Right lobe of liver (tissue), 6 donors: ENCODE results near the gene CPED1. TPM values are rescaled to one million over a fixed set of nuclear protein-coding genes. Genes with fewer than 3 reads are reported as not detected.

Experiments
- ATAC-seq, 4 donors: fragments of 200-7000 bp; cut with Tn5 transposase; one replicate each; pipeline ENCODE4 v1.9.1; 2020; ENCODE audit warnings: mild to moderate bottlenecking in 4 of 4, moderate library complexity in 4 of 4
- DNase-seq, 3 donors: peaks; one replicate each; pipeline ENCODE4 v3.0.0-alpha.2; 2020
- H3K27ac ChIP-seq, 3 donors: fragments of 200-600 bp; one replicate each; pipeline ENCODE4 v1.8.0; 2022
- H3K27me3 ChIP-seq, 2 donors: fragments of 200-600 bp; one replicate each; pipeline ENCODE4 v1.8.0; 2022
- H3K36me3 ChIP-seq, 4 donors: fragments of 200-600 bp; sonication (generic) in 1 of 4; one replicate each; pipeline versions ENCODE4 v1.5.1 to v1.8.0; 2017 to 2022; ENCODE audit warnings: control low read depth in 1 of 4
- H3K4me1 ChIP-seq, 4 donors: fragments of 200-600 bp; sonication (generic) in 1 of 4; one replicate each; pipeline versions ENCODE4 v1.5.1 to v1.8.0; 2017 to 2022; ENCODE audit warnings: control low read depth in 1 of 4
- H3K4me3 ChIP-seq, 3 donors: fragments of 200-600 bp; one replicate each; pipeline ENCODE4 v1.8.0; 2022
- H3K9me3 ChIP-seq, 4 donors: fragments of 200-600 bp; sonication (generic) in 1 of 4; one replicate each; pipeline versions ENCODE4 v1.5.1 to v1.8.0; 2017 to 2022; ENCODE audit warnings: control low read depth in 1 of 4
- POLR2A ChIP-seq: fragments of 450-650 bp; IDR thresholded peaks from one replicate; pipeline ENCODE4 v1.6.1; 2017; ENCODE audit warnings: antibody characterized with exemption, mild to moderate bottlenecking
- WGBS: methylation state at CpG from one replicate; pipeline ENCODE4 v1.1.6; 2018; ENCODE audit warnings: low coverage, low lambda C conversion rate; ENCODE audit not compliant: insufficient coverage; ENCODE audit errors: missing lambda C conversion rate; 5-methylcytosine and 5-hydroxymethylcytosine counted together
- intact Hi-C, 2 donors: fragments of 100-400 bp; cut with DNase I; formaldehyde crosslinking; loops; one replicate each; pipeline versions ENCODE4 v1.11.2 to v1.14.1; 2022
- total RNA-seq, 6 experiments: library from RNA; depleted of rRNA in 2 of 6; stranded (reverse); fragments of >200 nt in 2 of 6; fragmentation: NEBNext Ultra II Directional in 3 of 6; extraction: Animal tissue kit (Norgen Biotek cat#: 25700) in 3 of 6; gene quantifications; one replicate each; pipeline versions ENCODE4 v1.1.0 to v1.2.4, GENCODE V29; 2016 to 2023
- TF ChIP-seq, protein P1 (sequence below), 4 donors: fragments of 200-600 bp in 3 of 4; fragments of 450-650 bp in 1 of 4; IDR thresholded peaks; one replicate each; pipeline versions ENCODE4 v1.5.1 to v1.8.0; 2016 to 2022; ENCODE audit warnings: antibody characterized with exemption in 4 of 4, mild to moderate bottlenecking in 2 of 4
- donor health status: DM: no; HTN: yes; CAD: no.
- donor health status: DM: no; HTN: no; CAD: no.
- donor health status: DM: no; HTN: no; CAD: no.
- donor health status: DM: no; HTN: yes; CAD: no.
- donor health status: DM: no; HTN: yes; CAD: no.

The CPED1 gene
- total RNA-seq, 6 experiments from 2014 or later, result 24.3 to 45.8 (median 34.9) TPM

DNA sequence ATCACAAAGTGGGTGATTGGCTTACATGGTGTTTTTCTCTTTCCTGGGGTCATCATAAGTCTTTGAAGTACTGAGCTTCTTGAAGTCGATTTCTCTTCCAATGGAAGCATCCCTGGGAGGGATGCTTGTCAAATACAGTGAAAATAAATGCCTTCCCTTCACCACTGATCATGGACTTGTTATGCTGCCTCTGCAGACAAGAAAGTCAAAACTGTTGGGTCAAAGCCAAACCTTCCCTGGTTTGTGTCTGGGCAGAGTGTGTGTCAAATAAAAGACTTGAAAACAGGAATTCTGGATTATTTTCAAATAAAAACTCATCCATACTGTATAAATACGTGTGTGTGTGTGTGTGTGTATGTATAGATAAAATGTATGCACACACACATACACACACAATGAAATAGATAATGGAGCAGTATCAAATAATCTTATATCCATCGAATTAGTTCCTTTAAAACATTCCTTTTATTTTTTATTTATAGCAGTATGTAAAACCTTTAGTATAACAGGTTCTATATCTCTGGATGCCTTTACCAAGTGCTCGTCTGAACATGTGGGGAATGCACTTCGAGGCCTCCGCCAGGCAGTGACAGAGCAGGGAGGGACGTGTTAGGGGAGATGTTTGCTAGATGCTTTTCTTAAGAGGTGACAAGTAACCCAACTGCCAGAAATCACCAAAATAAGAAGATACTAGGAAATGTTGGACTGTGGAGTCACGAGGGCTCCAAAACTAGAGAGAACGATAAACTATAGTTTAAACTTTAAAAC is 313.1 kb downstream of the CPED1 start:
- no peaks in the 10 kb centered on the region for H3K27me3 ChIP-seq
- DNase-seq, result no peak
- H3K9me3 ChIP-seq, result no peaks in the 10 kb centered on the region
- TF ChIP-seq POLR2A, result no peak
- TF ChIP-seq, protein P1, sequence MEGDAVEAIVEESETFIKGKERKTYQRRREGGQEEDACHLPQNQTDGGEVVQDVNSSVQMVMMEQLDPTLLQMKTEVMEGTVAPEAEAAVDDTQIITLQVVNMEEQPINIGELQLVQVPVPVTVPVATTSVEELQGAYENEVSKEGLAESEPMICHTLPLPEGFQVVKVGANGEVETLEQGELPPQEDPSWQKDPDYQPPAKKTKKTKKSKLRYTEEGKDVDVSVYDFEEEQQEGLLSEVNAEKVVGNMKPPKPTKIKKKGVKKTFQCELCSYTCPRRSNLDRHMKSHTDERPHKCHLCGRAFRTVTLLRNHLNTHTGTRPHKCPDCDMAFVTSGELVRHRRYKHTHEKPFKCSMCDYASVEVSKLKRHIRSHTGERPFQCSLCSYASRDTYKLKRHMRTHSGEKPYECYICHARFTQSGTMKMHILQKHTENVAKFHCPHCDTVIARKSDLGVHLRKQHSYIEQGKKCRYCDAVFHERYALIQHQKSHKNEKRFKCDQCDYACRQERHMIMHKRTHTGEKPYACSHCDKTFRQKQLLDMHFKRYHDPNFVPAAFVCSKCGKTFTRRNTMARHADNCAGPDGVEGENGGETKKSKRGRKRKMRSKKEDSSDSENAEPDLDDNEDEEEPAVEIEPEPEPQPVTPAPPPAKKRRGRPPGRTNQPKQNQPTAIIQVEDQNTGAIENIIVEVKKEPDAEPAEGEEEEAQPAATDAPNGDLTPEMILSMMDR (IDR thresholded peaks at IDR 0.05), result no peak
- no peak overlapping the region for H3K27ac ChIP-seq
- intact Hi-C loops, result no loop called here
- no peak overlapping the region for H3K4me3 ChIP-seq
- ATAC-seq, result no peak
- 67% methylated on average over 8 of the region's 9 CpGs for WGBS
- H3K36me3 ChIP-seq, result peaks cover 0 to 1% (median 0%) of the 10 kb centered on the region in 4 donors
- H3K4me1 ChIP-seq, result peaks cover 0 to 10% (median 0%) of the 10 kb centered on the region in 4 donors

DNA sequence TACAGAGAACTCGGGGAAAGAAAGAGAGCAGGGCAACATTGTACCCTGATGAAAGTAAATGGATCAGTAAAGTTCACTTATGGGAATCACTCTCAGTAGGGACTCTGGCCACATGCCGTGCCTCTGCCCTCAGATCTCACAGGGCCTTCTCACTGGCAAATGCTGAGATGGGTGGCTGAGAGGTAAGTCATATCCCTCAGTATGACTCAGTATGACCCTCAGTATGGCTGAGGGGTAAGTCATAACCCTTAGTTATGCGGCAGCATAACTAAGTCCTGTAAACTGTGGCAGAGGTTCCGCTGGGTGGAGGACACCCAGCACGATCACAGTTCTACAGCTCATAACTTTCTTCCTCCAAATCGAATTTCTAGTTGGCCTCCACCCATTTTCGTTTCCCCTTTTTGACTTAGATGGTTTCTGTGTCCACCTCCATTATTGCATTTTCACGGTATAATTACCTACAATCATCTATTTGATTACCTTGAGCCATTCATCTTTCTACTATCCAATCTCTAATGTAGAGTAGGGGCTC is 313.8 kb downstream of the CPED1 start:
- no peak for ATAC-seq
- intact Hi-C loops, result no loop called here
- WGBS, result 85% methylated on average over 6 of the region's 8 CpGs

DNA sequence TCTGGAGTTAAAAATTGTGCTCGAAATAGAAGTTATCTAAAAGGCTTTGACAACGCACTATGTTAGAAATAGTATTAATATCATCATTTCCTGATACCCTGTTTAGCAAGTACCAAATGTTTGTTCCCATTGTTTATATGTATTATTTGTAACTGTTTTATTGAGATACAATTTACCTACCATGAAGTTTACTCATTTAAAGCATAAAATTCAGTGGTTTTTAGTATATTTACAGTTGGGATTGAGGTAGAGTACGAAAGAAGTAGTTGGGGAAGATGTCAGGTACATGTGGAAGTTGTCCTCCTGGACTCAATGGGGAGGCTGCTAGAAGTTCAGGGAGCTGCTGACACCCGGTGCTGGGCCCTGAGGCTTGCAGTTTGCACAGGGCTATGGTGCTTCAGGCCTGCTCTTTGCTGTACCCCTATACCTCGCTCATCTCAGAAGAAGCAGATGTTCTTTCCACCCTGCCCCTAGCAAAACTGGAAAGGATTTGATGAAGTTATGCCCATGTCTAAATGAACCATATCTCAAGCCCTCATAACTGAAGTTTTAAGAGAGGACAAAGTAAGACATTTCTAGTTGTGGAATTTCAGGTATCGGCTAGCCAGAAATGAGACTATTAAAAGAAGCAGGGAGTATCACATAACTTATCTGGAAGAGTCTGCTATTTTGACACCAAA is 315.1 kb downstream of the CPED1 start:
- Histone ChIP-seq H3K36me3 (no peaks in the 10 kb centered on the region), H3K27me3 (no peaks in the 10 kb centered on the region), H3K9me3 (no peaks in the 10 kb centered on the region), H3K4me1 (peaks cover 0 to 10% (median 0%) of the 10 kb centered on the region in 4 donors), H3K4me3 (no peak overlapping the region), H3K27ac (no peak overlapping the region)
- ATAC-seq (peak in 2 of 4 donors; percentile 30 to 49), DNase-seq (no peak)
- intact Hi-C loops, result no loop called here
- WGBS, result 91% methylated on average over 6 of the region's 6 CpGs
- TF ChIP-seq, protein P1 (IDR thresholded peaks at IDR 0.05), result no peak
- TF ChIP-seq POLR2A, result no peak

More for the DNA sequence above, 313.8 kb downstream of the CPED1 start:
- DNase-seq, result no peak
- no peaks in the 10 kb centered on the region for H3K9me3 ChIP-seq
- no peak for TF ChIP-seq POLR2A
- TF ChIP-seq, protein P1 (IDR thresholded peaks at IDR 0.05), result no peak
- H3K4me1 ChIP-seq, result peaks cover 0 to 10% (median 0%) of the 10 kb centered on the region in 4 donors
- H3K4me3 ChIP-seq, result no peak overlapping the region
- no peaks in the 10 kb centered on the region for H3K36me3 ChIP-seq
- no peak overlapping the region for H3K27ac ChIP-seq
- no peaks in the 10 kb centered on the region for H3K27me3 ChIP-seq

DNA sequence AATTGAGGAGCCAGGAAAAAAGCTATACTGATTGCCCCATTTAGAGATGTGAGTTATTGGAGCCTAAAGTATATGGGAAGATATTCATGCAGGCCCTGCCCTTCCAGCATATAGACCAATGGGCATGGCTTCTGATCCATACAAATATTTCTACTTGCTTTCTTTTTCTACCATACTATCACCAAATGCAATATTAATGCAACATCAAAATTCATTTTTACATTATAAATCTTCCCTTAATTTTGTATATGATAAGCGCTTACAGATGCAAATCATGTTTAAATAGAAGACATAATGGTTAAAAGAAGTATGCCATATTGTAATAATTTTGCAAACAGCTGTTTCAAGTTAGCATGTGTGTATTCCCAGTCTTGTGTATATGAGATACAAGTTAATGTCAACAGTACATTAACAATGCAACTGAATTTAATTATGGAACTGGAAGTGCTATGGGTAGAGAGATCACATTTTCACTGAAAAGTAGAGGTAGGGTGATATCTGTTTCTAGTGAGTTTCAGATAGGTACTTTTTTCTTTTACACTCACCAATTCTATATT is 315.7 kb downstream of the CPED1 start:
- WGBS, result 100% methylated on average over 1 of the region's 1 CpG
- DNase-seq (no peak), ATAC-seq (no peak)
- intact Hi-C loops, result no loop called here
- peaks cover 0 to 10% (median 0%) of the 10 kb centered on the region in 4 donors for H3K4me1 ChIP-seq
- no peaks in the 10 kb centered on the region for H3K27me3 ChIP-seq
- H3K4me3 ChIP-seq, result no peak overlapping the region
- H3K36me3 ChIP-seq, result no peaks in the 10 kb centered on the region
- no peak overlapping the region for H3K27ac ChIP-seq
- TF ChIP-seq, protein P1 (IDR thresholded peaks at IDR 0.05), result no peak
- no peak for TF ChIP-seq POLR2A
- no peaks in the 10 kb centered on the region for H3K9me3 ChIP-seq
